GM18517 (cell line): ENCODE data around the gene MYOZ1.

Source experiments
- ATAC-seq: cut with Tn5 transposase; IDR thresholded peaks from one replicate; pipeline ENCODE4 v1.9.1; 2021; ENCODE audit warnings: mild to moderate bottlenecking, moderate library complexity; ENCODE audit not compliant: unreplicated experiment

Gene MYOZ1

DNA sequence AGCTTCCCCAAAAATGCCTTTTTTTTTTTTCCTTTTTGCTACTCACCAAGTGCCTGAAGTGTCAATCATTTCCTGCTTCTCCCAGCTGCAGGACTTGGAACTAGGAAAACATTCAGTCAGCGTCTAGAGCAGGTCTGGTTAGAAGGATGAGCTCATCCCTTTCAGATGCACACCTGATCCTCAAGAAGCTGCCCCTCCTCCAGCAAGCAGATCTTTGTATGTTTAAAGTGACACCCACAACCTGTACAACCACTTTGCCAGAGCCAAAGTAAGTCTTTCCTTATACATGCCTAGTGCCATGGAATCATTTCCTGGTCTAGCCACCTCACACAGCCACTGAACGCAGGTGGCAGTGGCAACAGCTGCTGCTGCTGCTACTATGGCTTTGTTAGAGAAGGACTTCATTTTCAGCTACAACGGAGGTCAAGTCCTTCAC, 39.8 kb downstream of the MYOZ1 start:
- no peak for ATAC-seq

- ATAC-seq = no peak
Measured at GRCh38 chr10:73597346-73597745, 43.9 kb downstream of the MYOZ1 start.

GRCh38 chr10:73593812-73594211, 47.5 kb downstream of the MYOZ1 start:
- ATAC-seq = no peak

GRCh38 chr10:73593110-73593509, 48.2 kb downstream of the MYOZ1 start:
- ATAC-seq = no peak

- no peak for ATAC-seq
Measured at GRCh38 chr10:73591935-73592699, 49.2 kb downstream of the MYOZ1 start.

DNA sequence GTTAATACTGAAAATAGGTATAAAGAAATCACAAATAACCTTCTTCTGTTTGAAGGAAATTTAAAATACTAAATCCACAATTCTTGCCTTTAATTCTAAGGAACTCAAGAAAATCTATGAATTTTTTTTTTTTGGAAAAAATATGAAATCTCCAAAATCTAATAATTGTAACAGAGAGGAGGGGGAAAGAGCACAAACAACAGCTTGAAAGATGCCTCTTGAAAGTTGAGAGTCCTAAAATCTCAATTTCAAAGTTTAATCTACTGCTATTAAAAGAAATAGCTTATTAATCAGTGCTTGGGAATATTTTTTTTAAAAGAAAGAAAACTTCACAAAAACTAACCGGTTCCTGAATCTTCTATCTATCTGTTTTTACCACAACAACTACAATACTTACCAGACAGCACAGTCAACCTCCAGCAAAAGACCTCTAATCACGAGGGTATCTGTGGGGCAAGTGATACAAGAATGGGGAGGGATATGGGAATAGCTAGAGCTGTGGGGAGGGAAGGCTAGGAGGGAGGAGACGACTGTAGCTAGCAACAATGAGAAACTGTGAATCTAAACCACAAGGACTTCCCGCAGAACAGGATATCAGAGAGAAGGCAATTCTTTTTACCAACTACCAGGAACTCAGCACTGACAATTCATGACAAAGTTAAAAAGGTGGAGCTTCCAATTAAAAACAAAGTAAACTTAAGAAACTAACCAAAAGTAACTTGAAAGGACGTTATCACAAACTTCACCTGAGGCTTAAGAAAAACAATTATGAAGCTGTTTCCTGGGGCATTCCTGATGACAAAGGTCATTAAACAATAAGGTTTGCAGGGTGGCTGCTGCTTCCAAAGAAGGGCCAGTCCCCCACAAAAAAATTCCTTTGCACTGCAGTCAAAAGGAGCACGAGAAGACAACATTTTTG, 50.1 kb downstream of the MYOZ1 start, which contains the start of gene USP54:
USP54 (minus strand) TSS at position 462 of the 919 bp plus-strand sequence. CDS start 15,684 bp downstream, outside the sequence.
- no peak for ATAC-seq

DNA sequence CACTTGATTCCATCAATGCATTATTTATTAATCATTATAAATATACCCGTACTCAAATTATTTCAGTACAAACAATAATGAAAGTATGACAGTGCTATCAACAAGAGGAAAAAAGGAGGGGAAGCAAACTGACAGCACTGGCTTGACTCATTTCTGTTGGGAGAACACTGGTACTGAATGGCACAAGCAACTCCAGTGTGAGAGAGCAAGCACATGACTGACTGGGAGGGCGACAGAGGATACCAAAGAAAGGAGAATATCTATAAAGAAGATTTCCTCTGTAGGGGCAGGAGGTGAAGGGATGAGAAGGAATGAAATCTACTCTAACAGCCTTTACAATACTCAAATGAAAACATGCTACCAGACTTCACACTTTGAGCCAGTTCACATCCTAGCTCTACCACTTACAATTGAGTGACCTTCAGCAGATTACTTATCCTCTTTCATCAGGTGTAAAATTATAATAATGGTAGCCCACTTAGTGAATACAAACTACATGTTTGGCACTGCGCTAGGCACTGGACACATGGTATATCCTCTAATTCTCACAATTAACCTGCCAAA, 51.6 kb downstream of the MYOZ1 start:
- no peak for ATAC-seq

DNA sequence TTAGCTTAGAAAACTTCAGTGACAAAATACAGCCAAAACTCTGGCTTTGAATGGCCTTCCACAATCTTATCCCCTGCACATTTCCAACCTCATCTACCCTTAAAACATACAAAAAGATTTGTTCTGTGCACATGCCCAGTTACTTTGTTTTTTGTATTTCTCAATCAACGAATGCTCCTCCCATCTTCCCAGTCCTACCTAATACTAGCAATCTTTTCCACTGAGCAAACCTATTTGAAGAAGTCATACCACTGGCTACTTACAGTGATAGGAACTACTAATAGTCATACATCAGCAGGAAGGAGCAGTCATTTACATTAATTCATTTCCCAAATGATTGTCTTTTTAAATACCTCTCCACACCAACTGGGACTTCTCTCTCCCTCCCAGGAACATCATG, 52.6 kb downstream of the MYOZ1 start:
- no peak for ATAC-seq

DNA sequence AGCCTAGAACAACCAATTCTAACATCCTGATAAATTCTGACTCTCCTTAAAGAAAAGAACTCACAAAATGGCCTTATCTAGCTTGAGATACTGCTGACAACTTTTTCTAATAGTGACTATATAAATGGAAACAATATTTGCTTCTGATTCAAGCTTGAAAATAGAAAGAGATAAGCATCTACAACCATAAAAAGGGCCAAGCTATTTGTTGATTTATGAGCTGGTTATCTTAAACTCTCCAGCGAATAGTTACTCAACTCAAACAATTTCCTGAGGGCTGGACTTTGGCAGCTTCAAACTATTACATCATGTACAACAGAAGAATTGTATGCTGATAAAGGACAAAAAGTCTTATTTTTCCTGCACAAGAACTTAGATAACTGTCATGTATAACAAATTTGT, 54.7 kb downstream of the MYOZ1 start:
- ATAC-seq = no peak

DNA sequence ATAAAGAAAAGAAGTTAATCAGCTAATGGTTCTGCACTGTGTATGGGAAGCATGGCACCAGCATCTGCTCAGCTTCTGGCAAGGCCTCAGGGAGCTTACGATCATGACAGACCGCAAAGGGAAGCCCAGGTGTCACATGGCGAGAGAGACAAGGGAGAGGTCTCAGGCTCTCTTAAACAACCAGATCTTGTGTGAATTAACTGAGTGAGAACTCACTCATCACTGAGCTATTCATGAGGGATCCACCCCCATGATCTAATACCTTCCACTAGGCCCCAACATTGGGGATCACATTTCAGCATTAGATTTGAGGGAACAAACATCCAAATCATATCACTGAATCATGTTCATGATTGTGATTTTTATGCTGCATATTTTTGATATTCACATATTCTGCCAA, 55.9 kb downstream of the MYOZ1 start:
- ATAC-seq = no peak

- ATAC-seq = no peak
Measured at GRCh38 chr10:73584737-73585136, 56.5 kb downstream of the MYOZ1 start.

GRCh38 chr10:73581918-73582317, 59.4 kb downstream of the MYOZ1 start:
- ATAC-seq = no peak
